SW 1271 (cell line): ENCODE data around the gene KCNMB2.
"Not testable (repeated sequence)": the region's sequence is repeated elsewhere in the genome, so short reads cannot be mapped to it uniquely, and the experiment has no call there.

ENCODE experiments used
- DNase-seq, 2 experiments: peaks; one replicate each; lab custom pipeline; 2025; lab: John Stamatoyannopoulos, UW

Gene KCNMB2

DNA sequence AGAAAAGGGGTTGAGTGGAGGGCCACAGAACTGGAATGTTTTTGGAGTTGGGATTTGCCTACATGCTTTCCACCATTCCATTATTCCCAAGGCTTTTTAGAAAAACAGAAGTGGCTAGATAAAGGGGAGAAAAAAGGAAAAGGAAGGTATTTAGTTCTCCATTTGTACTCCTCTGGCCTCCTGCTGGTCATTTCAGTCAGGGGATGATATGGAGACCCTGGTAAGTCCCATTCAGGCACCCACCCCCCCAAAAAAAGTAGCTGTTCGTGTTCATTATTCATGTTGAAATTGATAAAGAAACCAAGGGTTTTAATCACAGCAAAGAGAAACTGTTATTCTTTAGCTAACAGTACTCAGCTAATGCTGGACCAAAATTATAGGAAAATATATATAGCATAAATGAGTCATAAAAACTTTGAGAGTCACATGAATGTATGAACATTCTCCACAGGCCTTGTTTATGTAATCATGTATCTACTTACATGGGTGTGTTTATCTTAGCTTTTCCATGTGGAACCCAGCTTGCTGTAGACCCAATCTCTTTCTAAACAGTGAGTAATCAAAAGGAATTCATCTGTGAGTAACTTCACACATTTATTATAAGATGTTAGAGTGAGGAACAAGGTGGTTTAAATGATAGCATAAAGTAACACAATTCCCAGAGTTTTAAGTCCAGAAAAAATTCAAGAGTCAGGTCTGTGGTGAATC is 167.2 kb downstream of the KCNMB2 start:
- no peak for DNase-seq

DNA sequence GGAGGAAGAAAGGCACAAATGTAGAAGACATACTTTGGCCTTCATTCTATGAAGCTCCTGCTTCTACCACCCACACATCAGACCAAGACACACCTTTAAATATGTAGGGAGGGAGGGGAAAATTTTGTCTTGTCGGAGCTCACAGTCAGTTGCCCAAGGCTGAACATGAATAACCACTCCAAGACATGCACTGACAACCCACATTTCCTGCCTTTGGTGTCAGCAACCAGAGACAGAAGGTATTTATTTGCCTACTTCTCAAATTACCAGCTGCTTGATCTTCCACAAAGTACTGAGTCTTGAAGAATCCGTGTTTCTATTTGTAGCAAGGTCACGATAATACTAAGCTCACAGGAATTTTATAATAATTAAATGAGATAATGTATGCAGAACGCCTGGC is 169.7 kb downstream of the KCNMB2 start:
- DNase-seq, result no peak

DNA sequence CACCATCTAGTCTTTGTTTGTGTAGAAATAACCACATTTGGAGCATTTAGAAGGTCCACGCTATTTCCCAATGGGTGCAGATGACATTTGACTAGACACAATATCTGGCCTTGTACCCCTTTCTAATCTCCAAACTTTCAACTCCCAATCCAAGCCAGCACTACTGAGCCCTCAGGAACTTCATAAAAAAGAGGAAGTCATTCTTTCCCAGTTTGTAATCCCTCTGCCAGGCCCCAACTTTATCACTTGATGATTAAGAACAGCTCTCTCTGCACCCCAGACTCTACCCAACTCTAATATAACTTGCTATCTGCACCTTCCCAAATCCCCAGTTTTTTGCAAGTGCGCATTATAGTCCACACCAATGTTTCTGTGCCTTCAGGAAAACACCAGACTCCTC is 170.2 kb downstream of the KCNMB2 start:
- DNase-seq, result no peak

DNA sequence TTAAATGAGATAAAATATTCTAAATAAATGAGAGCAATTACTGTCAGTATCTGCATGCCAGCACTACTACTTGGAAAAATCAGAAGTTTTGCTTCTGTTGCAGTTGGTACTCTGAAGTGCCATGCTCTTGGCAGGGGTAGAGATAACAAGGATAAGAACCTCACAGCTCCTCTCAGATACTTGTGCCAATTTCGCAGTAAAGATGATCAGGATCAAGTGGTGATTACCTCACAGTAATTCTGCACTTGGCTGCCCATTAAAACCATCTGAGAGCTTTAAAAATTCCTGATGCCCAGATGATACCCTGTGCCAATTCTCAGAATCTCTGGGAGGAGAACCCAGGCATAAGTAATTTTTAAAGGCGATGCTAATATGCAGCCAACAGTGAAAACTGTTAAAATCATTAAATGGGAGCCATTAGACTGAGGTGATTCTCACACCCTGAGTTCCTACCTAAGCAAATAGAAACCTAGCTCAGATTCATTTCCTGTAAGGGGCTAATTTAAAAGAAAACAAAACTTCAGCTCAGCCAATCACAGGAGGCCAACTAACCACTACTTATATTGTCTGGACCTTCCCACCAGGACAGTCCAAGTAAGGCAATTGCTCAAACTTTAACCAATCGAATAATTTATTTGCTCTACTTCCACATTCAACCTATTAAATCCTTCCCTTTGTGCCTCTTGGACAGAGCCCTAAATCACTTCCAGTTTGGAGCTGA is 171.2 kb downstream of the KCNMB2 start:
- no peak for DNase-seq

DNA sequence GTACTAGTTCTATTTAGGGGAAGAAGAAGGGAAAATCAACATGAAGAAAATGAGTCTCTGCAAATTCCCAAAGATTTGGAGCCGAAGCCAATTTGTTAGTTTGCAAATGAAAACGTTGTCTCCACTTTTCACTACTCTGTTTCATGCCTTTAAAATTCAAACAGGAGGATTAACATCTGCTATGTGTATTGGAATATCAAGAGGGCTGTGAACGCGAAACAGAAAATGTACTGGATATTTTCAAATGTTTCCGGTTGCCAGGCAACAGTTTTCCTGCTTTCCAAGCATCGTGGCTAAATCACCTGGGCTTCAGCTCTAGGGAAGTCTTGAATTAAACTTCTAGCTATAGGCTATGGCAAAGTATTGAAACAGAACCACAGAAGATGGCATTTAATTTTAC is 172.8 kb downstream of the KCNMB2 start:
- DNase-seq, result no peak

DNA sequence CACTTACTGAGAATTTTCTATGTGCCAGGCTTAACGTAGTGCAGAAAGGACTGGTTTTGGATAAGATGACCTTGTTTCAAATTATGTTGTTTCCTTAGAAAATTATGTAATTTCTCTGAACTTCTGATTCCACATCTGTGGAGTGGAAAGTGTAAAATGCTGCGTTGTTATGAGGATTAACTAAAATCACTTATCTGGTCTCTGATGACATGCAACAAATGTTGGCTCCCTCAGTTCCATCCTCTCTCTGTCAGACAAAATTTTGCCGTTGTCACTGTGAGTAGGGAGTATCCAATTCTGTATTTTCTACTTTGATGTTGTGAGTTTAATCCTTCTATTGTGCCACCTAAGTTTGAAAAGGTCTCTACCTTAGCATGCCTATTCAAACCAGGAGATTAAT is 175.5 kb downstream of the KCNMB2 start:
- no peak for DNase-seq

DNA sequence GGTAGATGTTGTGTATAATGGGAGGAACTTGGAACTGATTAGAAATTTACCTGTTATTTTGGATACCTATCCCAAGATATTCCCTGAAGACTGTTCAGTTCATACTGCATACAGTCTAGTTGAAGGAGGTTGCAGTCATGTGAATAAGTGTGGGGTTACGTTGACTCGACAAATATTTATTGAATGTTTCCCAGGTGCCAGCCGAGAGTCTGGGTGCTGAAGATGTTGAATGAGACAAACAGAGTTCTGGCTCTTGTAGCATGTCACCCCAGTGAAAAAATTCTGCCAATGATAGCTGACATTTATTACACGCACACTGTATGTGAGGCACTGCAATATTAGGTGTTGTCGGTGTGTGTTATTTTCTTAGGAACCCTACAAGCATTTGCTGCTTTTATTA is 176.0 kb downstream of the KCNMB2 start:
- DNase-seq, result no peak

DNA sequence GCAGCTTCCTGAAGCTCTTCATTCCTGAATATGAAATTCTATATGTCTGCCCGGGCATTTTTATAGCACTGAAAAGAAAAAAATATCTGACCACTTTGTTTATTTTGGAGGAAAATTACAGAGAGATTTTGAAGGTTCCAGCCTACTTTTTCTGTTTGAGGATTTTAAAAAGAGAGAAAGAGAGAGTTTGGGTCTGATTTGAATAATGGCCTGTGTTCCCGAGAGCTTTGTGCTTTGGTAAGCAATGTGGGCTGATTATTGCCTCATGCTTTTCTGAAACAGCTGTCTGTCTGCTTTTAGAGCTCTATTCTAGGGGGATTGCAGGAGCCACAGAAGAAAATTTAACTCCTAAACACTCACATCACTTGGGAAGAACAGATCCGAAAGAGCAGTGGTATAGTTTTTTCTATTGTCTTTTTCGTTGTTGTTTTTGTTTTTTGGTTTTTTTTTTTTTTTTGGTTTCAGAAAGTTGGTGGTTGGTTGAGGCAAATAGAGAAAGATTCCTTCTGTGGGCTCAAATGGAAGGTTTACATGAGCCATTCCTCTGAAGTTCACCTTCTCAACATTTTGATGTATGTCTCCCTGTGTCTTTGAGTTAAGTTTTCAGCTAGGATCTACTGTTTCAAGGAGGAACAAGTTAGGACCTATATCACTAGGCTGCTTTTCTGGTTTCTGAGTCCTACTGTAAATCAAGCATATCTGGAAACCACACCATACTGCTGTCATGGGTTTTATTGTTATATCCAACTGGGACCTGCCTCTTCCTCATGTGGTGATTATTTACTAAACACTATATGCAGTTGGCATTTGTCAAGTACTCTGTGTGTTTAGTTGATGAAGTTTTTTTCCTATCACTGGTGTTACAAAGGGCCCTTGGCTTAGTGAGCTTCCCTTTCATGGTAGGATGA is 178.9 kb downstream of the KCNMB2 start:
- DNase-seq, result no peak

DNA sequence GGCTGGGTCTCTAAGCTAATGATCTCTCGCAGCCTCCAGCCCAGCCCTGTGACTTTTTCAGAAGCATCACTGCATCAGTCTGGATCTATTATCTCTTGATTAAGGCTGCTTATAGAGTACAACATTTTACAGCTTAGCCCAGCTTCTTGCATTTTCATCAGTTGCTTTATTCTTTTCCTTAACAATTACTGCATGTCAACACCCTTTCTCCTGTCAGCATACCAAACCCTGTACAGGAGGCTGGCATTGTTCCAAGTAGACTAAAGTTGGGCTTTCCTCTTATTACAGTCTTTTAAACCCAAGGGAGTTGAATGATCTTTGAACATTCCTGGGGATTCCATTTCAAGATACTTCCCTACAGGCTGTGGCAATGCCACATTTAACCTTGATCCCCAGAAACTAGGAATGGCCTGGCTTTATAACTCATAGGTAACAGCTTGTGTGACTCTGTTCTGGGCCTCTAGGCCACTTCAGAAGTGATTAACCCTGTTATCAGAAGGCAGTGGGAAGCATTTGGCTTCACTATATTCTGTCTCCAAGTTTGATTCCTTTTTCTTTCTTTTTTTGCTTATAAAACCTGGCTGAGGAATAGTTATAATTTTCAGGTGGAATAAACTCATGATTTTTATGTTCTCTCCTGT is 182.9 kb downstream of the KCNMB2 start:
- DNase-seq, result no peak

DNA sequence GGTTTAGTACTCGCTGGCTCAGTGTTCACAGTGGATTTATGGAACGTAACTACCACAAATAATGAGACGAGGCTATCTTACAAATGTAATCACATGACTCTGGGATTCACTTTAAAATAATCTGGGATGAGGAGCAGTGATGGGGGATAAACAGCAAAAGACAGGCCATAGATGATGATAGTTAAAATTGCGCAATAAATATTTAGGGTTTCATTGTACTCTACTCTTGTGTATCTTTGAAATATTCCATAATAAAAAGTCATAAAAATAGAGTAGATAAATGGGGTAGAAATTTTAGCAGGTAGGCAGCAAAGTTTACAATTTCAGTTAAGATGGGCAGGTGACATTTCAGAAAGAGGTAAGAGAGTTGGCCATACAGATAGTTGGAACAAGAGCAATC is 196.6 kb downstream of the KCNMB2 start:
- DNase-seq, result no peak

DNA sequence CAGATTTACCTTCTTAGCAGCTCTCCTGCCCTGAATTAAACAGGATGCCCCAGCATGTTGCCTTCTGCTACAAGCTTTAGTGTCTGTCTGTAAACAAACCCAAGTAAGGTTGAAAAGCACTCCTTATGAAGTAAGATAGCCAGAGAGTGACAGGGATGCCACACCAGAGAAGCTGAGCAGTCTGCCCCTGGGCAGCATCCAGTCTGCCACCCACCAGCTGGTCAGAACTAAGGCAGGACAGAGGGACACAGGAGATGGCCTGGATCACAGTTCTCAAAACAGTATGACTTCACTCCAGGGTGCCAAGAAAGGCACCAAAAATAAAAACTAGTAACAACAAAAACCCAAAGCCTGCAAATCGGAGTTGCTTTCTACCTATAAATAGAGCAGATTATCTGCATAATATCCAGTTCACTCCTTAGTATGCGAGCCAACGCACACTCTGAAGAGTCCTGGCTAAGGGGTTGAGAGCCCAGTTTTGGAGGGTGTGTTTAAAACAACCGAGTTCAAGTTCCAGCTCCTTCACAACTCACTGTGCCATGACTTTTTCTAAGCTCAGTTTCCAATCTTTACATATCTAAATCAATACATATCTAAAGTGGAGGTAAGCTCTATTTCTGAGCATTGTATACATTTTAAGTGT is 198.9 kb downstream of the KCNMB2 start:
- no peak for DNase-seq

DNA sequence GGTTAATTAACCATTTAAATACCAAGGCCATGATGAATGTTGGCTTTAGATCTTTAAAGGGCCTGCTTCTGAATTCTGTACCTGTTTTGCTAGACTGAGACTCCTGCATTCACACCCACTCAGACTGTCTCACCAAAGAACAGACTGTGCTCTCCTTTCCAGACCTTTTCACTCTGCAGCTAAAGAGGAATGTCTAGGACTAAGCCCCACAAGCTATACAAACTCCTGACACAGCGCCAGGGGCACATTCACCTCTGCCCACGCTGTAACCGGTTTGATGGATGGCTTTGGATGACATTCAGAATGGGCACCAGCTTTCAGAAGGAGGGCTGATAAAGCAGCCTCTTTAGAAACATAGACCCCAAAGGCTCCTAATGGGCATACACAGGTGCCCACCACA is 200.1 kb downstream of the KCNMB2 start:
- no peak for DNase-seq

DNA sequence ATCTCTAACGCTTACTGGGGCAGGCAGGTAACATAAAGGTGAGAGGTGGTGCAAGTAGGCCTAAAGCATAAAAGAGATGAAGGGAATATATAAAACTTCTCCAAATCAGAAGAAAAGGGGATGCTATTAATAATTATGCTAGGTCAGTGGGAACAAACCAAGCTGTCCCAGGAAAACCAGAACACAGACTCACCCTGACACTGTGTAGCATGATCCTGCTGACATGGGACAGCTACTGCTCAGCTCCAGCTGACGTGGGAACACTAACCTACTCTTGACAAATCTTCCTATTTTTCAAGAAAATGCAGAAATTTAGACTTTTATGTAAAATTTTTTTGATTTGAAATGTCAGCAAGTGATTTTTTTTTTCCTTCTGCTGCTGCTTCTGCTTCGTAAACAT is 203.5 kb downstream of the KCNMB2 start:
- DNase-seq, result no peak

DNA sequence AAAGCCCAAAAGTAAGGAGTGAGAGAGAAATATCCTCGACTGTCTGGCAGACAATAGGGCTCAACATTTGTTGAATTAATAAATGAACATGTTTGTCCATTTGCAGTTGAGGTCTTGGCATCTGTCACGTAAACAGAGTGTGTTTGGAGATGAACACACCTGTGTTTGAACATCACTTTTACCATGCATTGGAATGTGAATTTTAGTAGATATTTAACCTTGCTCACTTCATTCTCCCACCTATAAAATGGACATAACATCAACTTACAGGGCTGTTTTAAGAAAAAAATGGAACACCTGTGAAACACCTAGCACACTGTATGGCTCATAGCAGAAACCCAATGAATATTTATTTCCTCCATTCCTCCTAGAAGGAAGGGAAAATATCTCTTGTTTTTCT is 204.8 kb downstream of the KCNMB2 start:
- DNase-seq, result no peak

DNA sequence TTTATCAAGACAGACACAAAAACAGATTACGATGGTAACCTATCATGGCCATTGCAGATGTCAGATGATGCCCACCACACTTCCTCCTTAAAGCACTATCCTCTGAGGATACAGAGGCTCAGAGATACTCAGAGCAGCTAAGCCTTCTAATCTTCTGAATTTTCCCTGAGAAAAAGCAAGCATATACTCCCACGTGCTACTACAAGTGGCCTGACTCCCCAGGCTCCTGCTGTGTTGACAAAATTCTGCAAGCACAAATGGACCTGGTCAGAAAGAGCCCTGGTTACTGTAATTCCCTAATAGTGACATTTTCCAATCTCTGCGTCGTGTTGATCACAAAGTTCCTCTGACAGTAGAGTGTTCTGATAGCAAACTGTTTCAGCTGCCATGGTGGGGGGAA is 207.1 kb downstream of the KCNMB2 start:
- no peak for DNase-seq

DNA sequence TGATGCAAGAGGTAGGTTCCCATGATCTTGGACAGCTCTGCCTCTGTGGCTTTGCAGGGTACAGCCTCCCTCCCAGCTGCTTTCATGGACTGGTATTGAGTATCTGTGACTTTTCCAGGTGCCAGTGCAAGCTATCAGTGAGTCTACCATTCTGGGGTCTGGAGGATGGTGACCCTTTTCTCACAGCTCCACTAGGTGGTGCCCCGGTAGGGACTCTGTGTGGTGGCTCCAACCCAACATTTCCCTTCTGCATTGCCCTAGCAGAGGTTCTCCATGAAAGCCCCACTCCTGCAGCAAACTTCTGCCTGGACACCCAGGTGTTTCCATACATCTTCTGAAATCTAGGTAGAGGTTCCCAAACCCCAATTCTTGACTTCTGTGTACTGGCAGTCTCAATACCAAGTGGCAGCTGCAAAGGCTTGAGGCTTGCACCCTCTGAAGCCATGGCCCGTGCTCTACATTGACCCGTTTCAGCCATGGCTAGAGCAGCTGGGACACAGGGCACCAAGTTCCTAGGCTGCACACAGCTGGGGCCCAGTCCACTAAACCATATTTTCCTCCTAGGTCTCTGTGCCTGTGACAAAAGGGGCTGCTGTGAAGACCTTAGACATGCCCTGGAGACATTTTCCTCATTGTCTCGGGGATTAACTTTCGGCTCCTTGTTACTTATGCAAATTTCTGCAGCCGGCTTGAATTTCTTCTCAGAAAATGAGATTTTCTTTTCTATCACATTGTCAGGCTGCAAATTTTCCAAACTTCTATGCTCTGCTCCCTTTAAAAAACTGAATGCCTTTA is 209.8 kb downstream of the KCNMB2 start:
- not testable (repeated sequence) for DNase-seq

DNA sequence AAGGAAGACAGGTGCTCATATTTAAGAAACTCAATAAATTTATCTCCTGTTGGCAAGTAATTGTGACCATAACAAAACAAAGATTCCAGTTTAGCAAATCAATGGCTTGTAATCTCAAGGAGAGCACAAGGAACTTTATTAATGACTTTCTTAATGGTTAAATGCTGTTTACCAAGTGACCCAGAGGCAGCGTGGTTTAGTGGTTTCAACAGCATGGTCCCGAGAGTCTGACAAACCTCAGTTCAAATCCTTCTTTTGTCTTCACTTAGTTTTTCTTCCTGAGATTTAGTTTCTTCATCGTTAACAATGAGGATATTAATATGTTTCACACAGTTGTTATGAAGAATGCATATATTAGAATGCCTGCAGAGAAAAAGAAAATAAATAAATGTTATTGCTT is 212.6 kb downstream of the KCNMB2 start:
- DNase-seq, result no peak

DNA sequence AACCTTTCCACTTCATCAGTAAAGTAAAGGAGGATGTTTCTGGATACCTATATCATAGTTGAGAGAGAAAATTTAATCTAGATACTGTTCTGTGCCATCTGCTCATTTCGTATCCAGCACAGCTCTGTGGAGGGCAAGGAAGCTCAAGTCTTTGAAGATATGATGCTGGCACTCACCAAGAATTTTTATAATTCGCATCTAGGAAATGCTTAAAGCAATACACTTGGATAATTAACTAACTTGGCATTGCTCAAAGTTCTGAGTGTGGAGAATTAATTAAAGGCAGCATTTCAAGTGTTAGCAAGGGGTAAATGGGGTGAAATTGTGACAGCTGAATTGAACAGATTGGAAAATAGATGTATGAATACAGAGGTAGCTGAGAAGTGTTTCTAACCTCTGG is 213.2 kb downstream of the KCNMB2 start:
- no peak for DNase-seq

DNA sequence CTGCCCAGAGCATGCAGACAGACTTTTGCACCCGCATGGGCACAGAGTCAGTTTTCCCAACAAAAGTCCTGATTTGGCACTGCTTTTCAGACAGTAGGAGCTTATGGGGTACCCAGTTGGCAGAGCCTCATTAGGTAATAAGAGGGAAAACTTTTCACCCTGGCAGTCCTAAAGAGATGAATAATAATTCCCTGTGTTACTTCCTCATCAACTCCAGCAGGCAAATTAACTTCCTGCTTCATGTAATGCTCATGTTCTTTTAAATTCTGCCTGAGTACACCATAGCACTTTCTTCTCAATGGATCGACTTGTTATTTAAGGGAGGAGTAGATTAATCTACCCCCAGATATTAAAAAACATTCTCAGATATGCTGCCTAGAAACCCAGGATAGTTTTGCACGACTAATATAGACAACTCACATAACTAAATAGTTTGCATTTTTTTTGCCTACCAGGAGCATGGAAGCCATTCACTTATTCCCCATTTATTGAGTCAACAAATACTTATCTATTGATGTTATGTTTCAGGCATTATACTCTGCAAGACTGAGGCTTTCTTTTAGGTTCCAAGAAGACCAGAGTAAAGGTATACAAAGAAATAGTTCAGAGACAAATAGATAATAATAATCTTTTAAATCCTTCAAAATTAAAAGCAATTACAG is 214.5 kb downstream of the KCNMB2 start:
- DNase-seq, result no peak

DNA sequence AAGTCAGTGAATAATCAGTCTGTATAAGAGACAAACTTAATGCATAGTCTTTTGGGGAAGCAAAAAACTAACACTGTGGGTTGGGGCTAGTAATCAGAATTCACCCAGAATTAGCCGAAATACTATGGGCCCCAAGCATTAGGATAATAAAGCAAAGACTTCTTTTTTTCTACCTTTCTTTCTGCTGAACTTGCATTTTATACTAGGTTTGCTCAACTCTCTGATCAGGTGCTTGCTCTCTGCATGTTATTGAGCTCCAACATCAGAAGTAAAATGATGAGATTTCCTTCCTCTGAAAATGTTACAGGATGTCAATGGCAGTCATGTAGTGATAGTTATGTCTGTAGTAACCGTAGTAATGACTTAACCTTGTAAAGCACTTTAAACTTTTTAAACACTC is 216.6 kb downstream of the KCNMB2 start:
- DNase-seq, result no peak
